Measurements from ENCODE around the gene BRF1.

- no peak for TF ChIP-seq POLR2A (IDR thresholded peaks at IDR 0.05)
- TF ChIP-seq, protein P1, sequence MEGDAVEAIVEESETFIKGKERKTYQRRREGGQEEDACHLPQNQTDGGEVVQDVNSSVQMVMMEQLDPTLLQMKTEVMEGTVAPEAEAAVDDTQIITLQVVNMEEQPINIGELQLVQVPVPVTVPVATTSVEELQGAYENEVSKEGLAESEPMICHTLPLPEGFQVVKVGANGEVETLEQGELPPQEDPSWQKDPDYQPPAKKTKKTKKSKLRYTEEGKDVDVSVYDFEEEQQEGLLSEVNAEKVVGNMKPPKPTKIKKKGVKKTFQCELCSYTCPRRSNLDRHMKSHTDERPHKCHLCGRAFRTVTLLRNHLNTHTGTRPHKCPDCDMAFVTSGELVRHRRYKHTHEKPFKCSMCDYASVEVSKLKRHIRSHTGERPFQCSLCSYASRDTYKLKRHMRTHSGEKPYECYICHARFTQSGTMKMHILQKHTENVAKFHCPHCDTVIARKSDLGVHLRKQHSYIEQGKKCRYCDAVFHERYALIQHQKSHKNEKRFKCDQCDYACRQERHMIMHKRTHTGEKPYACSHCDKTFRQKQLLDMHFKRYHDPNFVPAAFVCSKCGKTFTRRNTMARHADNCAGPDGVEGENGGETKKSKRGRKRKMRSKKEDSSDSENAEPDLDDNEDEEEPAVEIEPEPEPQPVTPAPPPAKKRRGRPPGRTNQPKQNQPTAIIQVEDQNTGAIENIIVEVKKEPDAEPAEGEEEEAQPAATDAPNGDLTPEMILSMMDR (IDR thresholded peaks at IDR 0.05): no peak
These were observed 6.4 kb upstream of the BRF1 start for GRCh38 chr14:105307052-105307727.

All from testis (tissue), 2 donors.